Transverse colon (tissue), 4 donors: Measurements from ENCODE around the gene DPAGT1.

Experiments
- EP300 ChIP-seq: sonication (generic); formaldehyde crosslinking; IDR thresholded peaks from one replicate; pipeline ENCODE4 v1.6.1; 2017; ENCODE audit warnings: antibody characterized with exemption, low read depth
- POLR2A ChIP-seq: fragments of 450-650 bp; IDR thresholded peaks from one replicate; pipeline ENCODE4 v1.6.1; 2016; ENCODE audit warnings: antibody characterized with exemption, mild to moderate bottlenecking, moderate library complexity
- POLR2AphosphoS5 ChIP-seq, 3 donors: sonication (generic); formaldehyde crosslinking; IDR thresholded peaks; one replicate each; pipeline ENCODE4 v1.6.1; 2016; ENCODE audit warnings: antibody characterized with exemption in 3 of 3
- TF ChIP-seq, protein P1 (sequence below), 5 experiments: fragments of 200-600 bp in 3 of 5; fragments of 450-650 bp in 2 of 5; sonication (generic) in 3 of 5; IDR thresholded peaks; 1 replicate in 2 of 5; 2 replicates in 3 of 5; pipeline ENCODE4 v1.5.1; 2016 to 2017; ENCODE audit warnings: antibody characterized with exemption in 5 of 5, inconsistent platforms in 3 of 5, mild to moderate bottlenecking in 2 of 5, moderate library complexity in 1 of 5

DNA sequence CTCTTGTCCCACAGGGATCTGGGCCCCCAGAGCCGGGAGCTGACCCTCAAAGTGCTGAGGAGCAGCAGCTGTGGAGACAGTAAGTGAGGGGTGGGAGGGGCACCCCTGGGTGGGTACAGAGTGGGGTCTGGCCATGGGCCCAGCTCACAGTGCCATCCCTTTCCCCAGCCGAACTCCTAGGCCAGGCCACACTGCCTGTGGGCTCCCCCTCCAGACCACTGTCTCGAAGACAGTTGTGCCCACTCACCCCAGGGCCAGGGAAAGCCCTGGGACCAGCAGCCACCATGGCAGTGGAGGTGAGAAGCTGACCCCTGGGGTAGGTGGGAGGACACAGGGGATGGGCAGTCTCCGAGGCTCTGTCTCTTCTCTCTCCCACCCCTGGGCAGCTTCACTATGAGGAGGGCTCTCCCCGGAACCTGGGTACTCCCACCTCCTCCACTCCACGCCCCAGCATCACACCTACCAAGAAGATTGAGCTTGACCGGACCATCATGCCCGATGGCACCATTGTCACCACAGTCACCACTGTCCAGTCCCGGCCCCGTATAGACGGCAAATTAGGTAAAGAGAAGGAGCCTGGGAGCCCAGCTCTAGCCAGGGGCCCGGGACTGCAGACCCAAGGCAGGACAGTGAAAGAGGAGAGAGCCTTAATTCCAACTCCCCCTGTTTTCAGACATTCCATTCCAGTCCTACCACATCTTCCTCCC, 10.8 kb upstream of the DPAGT1 start:
- TF ChIP-seq, protein P1, sequence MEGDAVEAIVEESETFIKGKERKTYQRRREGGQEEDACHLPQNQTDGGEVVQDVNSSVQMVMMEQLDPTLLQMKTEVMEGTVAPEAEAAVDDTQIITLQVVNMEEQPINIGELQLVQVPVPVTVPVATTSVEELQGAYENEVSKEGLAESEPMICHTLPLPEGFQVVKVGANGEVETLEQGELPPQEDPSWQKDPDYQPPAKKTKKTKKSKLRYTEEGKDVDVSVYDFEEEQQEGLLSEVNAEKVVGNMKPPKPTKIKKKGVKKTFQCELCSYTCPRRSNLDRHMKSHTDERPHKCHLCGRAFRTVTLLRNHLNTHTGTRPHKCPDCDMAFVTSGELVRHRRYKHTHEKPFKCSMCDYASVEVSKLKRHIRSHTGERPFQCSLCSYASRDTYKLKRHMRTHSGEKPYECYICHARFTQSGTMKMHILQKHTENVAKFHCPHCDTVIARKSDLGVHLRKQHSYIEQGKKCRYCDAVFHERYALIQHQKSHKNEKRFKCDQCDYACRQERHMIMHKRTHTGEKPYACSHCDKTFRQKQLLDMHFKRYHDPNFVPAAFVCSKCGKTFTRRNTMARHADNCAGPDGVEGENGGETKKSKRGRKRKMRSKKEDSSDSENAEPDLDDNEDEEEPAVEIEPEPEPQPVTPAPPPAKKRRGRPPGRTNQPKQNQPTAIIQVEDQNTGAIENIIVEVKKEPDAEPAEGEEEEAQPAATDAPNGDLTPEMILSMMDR (IDR thresholded peaks at IDR 0.05), result no peak
- TF ChIP-seq POLR2A (no peak), EP300 (no peak), POLR2AphosphoS5 (IDR thresholded peaks at IDR 0.05) (no peak)
